NCI-H1105 treated with DMSO at 0.1 percent for 48 hours (cell line): ENCODE results near the gene CCL27.

Source experiments
- DNase-seq: peaks from one replicate; lab custom pipeline; 2025; lab: John Stamatoyannopoulos, UW

The CCL27 gene

GRCh38 chr9:34627716-34628655 lies 34.5 kb downstream of the CCL27 start:
- no peak for DNase-seq

GRCh38 chr9:34625186-34625486 lies 37.3 kb downstream of the CCL27 start:
- DNase-seq: no peak

GRCh38 chr9:34624475-34625185 lies 37.8 kb downstream of the CCL27 start:
- no peak for DNase-seq

GRCh38 chr9:34623374-34624235 lies 38.9 kb downstream of the CCL27 start:
- DNase-seq: no peak

- DNase-seq: peak; percentile 95
These were observed 42.1 kb downstream of the CCL27 start, which contains the start of gene DCTN3 for GRCh38 chr9:34620061-34620994. Gene DCTN3 (minus strand): TSS chr9:34620495. CDS start chr9:34620464, 31 bp downstream.

GRCh38 chr9:34615132-34615531 lies 47.3 kb downstream of the CCL27 start:
- DNase-seq: no peak

GRCh38 chr9:34612788-34613390 lies 49.6 kb downstream of the CCL27 start:
- peak; percentile 75 for DNase-seq
